ENCODE measurements around the gene THRB. TPM values are rescaled to one million over a fixed set of nuclear protein-coding genes. Genes with fewer than 3 reads are reported as not detected.

Gene THRB
- total and polyA plus RNA-seq, 9 of the 15 experiments (the other 6 are each of a cell fraction or from before 2014, with no cell fraction given), result 1.7 to 14.9 (median 6.9) TPM

DNA sequence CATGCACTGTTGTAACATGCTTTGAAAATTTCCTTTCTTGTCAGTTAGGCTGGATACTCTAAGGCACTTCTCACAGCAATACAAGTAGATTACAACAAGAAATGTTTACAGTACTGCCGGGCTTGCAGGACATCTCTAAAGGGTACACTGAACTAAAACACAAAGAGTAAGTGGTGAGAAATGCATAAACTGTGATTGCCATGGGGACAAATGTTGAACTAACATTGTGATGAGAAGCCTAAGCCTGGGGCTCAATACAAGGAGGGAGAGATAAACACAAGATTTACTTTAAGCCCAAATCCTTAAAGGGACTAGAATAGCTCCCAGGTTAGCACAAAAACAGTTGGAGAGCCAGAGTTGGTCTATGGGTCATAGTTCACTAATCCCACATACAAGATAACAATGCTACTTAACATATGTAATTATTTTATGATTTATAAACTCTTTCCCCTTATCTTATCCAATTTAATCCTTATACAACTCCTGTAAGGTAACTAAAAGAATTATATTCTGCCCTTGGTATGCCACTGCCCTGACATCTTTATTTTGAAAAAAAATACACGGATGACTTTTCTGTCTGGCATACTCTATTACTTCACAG is 126.9 kb downstream of the THRB start:
- DNase-seq (ENCODE audit: extremely low read depth in 1 of 4, low spot score in 3 of 4) (no peak), FAIRE-seq (no peak), ATAC-seq (no peak)
- CTCF ChIA-PET (ENCODE audit: low intra/inter-chr PET ratio), result no interaction called here
- Histone ChIP-seq H3K9me3 (replicated peaks; ENCODE audit: control insufficient read depth, insufficient read depth, low read depth, low read length) (no peaks in the 10 kb centered on the region), H3K79me2 (ENCODE audit: control insufficient read depth, insufficient read depth, low read length) (peaks cover 3% of the 10 kb centered on the region; the same call in 1 of the 3 replicates), H3K4me2 (ENCODE audit: insufficient read depth, low read length) (no peak overlapping the region), H3K4me1 (replicated peaks in 1 of 2; ENCODE audit: control insufficient read depth in 2 of 2, insufficient read depth in 2 of 2, low read length in 2 of 2) (peaks cover 0 to 13% of the 10 kb centered on the region in 2 experiments; a peak in 3 of 5 replicates), H3K27me3 (ENCODE audit: control insufficient read depth in 2 of 2, insufficient read depth in 2 of 2, low read length in 2 of 2) (no peaks in the 10 kb centered on the region), H3K4me3 (no peak overlapping the region), H2AFZ (ENCODE audit: low read depth, low read length) (no peak overlapping the region), H3K27ac (ENCODE audit: extremely low read depth, low read depth, low read length) (no peak overlapping the region), H3K9ac (ENCODE audit: insufficient read depth in 1 of 2, low read depth in 2 of 2, low read length in 2 of 2) (no peak overlapping the region), H3K9me1 (ENCODE audit: control insufficient read depth, insufficient read depth, low read length) (no peaks in the 10 kb centered on the region), H3K36me3 (ENCODE audit: control insufficient read depth, insufficient read depth, low read length) (no peaks in the 10 kb centered on the region; the same call in 2 of the 3 replicates), H4K20me1 (replicated peaks; ENCODE audit: control insufficient read depth, insufficient read depth, low read length) (no peaks in the 10 kb centered on the region)
- TF ChIP-seq SMAD4 (CRISPR knock-in tag; conservative IDR thresholded peaks at IDR 0.05), result no peak
- TF ChIP-seq, protein P1, sequence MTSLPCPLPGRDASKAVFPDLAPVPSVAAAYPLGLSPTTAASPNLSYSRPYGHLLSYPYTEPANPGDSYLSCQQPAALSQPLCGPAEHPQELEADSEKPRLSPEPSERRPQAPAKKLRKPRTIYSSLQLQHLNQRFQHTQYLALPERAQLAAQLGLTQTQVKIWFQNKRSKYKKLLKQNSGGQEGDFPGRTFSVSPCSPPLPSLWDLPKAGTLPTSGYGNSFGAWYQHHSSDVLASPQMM (CRISPR knock-in tag; IDR thresholded peaks at IDR 0.05), result no peak
- TF ChIP-seq, protein P2, sequence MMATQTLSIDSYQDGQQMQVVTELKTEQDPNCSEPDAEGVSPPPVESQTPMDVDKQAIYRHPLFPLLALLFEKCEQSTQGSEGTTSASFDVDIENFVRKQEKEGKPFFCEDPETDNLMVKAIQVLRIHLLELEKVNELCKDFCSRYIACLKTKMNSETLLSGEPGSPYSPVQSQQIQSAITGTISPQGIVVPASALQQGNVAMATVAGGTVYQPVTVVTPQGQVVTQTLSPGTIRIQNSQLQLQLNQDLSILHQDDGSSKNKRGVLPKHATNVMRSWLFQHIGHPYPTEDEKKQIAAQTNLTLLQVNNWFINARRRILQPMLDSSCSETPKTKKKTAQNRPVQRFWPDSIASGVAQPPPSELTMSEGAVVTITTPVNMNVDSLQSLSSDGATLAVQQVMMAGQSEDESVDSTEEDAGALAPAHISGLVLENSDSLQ (IDR thresholded peaks at IDR 0.05), result no peak
- TF ChIP-seq, protein P3, sequence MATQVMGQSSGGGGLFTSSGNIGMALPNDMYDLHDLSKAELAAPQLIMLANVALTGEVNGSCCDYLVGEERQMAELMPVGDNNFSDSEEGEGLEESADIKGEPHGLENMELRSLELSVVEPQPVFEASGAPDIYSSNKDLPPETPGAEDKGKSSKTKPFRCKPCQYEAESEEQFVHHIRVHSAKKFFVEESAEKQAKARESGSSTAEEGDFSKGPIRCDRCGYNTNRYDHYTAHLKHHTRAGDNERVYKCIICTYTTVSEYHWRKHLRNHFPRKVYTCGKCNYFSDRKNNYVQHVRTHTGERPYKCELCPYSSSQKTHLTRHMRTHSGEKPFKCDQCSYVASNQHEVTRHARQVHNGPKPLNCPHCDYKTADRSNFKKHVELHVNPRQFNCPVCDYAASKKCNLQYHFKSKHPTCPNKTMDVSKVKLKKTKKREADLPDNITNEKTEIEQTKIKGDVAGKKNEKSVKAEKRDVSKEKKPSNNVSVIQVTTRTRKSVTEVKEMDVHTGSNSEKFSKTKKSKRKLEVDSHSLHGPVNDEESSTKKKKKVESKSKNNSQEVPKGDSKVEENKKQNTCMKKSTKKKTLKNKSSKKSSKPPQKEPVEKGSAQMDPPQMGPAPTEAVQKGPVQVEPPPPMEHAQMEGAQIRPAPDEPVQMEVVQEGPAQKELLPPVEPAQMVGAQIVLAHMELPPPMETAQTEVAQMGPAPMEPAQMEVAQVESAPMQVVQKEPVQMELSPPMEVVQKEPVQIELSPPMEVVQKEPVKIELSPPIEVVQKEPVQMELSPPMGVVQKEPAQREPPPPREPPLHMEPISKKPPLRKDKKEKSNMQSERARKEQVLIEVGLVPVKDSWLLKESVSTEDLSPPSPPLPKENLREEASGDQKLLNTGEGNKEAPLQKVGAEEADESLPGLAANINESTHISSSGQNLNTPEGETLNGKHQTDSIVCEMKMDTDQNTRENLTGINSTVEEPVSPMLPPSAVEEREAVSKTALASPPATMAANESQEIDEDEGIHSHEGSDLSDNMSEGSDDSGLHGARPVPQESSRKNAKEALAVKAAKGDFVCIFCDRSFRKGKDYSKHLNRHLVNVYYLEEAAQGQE (IDR thresholded peaks at IDR 0.05; ENCODE audit: borderline replicate concordance), result no peak
- TF ChIP-seq, protein P3 (CRISPR knock-in tag; IDR thresholded peaks at IDR 0.05; ENCODE audit: low read depth), result no peak
- intact Hi-C loops (cut with micrococcal nuclease) (loop anchor here (10.0 kb wide), 1 partner anchor 277 kb away; no protein-coding TSS in a partner anchor), in situ Hi-C loops (cut with MboI) (no loop called here)
- POLR2A ChIA-PET, result no interaction called here
- BruUV-seq (replicated peaks), result no TSS peak
- WGBS (ENCODE audit: insufficient coverage, low coverage, missing lambda C conversion rate), result 44% methylated on average over 2 of the region's 2 CpGs

Measured in K562 (cell line).